ENCODE data around the gene RPN2.

RPN2 gene

GRCh38 chr20:37218976-37219375 is 39.8 kb downstream of the RPN2 start:
- DNase-seq (ENCODE audit: low spot score): no peak

GRCh38 chr20:37219751-37220668 is 40.9 kb downstream of the RPN2 start:
- DNase-seq (ENCODE audit: low spot score): no peak

- no peak for DNase-seq (ENCODE audit: low spot score)
Observed at GRCh38 chr20:37220731-37221130, 41.6 kb downstream of the RPN2 start.

GRCh38 chr20:37222086-37222485 is 43.0 kb downstream of the RPN2 start:
- no peak for DNase-seq (ENCODE audit: low spot score)

- DNase-seq (ENCODE audit: low spot score): no peak
Observed at GRCh38 chr20:37223053-37223452, 43.9 kb downstream of the RPN2 start.

GRCh38 chr20:37225146-37225545 is 46.0 kb downstream of the RPN2 start:
- DNase-seq (ENCODE audit: low spot score): no peak

- DNase-seq (ENCODE audit: low spot score): no peak
Observed at GRCh38 chr20:37226889-37227288, 47.8 kb downstream of the RPN2 start.

GRCh38 chr20:37228082-37228481 is 49.0 kb downstream of the RPN2 start:
- no peak for DNase-seq (ENCODE audit: low spot score)

GRCh38 chr20:37228656-37229055 is 49.5 kb downstream of the RPN2 start:
- DNase-seq (ENCODE audit: low spot score): no peak

- no peak for DNase-seq (ENCODE audit: low spot score)
Observed at GRCh38 chr20:37229357-37229756, 50.2 kb downstream of the RPN2 start.

- DNase-seq (ENCODE audit: low spot score): no peak
Observed at GRCh38 chr20:37230200-37230599, 51.1 kb downstream of the RPN2 start.

GRCh38 chr20:37231947-37232630 is 53.0 kb downstream of the RPN2 start:
- no peak for DNase-seq (ENCODE audit: low spot score)

GRCh38 chr20:37233548-37234253 is 54.6 kb downstream of the RPN2 start:
- no peak for DNase-seq (ENCODE audit: low spot score)

- DNase-seq (ENCODE audit: low spot score): no peak
Observed at GRCh38 chr20:37234254-37234581, 55.1 kb downstream of the RPN2 start.

- DNase-seq (ENCODE audit: low spot score): no peak
Observed at GRCh38 chr20:37235065-37235464, 55.9 kb downstream of the RPN2 start.

GRCh38 chr20:37236462-37236861 is 57.3 kb downstream of the RPN2 start:
- DNase-seq (ENCODE audit: low spot score): no peak

- DNase-seq (ENCODE audit: low spot score): no peak
Observed at GRCh38 chr20:37237656-37238055, 58.5 kb downstream of the RPN2 start.

GRCh38 chr20:37238426-37238825 is 59.3 kb downstream of the RPN2 start:
- no peak for DNase-seq (ENCODE audit: low spot score)

GRCh38 chr20:37238935-37239451 is 59.9 kb downstream of the RPN2 start:
- DNase-seq (ENCODE audit: low spot score): no peak

- no peak for DNase-seq (ENCODE audit: low spot score)
Observed at GRCh38 chr20:37240337-37241067, 61.4 kb downstream of the RPN2 start.

- DNase-seq (ENCODE audit: low spot score): no peak
Observed at GRCh38 chr20:37242503-37242902, 63.4 kb downstream of the RPN2 start.

Data from LoVo (cell line).